ENCODE results near the gene HERPUD1. TPM values are rescaled to one million over a fixed set of nuclear protein-coding genes. Genes with fewer than 3 reads are reported as not detected.

The HERPUD1 gene
- total and polyA plus RNA-seq, 2 of the 13 experiments (the other 11 are each of a cell fraction or from before 2014, with no cell fraction given) = 96.2 to 323 TPM

DNA sequence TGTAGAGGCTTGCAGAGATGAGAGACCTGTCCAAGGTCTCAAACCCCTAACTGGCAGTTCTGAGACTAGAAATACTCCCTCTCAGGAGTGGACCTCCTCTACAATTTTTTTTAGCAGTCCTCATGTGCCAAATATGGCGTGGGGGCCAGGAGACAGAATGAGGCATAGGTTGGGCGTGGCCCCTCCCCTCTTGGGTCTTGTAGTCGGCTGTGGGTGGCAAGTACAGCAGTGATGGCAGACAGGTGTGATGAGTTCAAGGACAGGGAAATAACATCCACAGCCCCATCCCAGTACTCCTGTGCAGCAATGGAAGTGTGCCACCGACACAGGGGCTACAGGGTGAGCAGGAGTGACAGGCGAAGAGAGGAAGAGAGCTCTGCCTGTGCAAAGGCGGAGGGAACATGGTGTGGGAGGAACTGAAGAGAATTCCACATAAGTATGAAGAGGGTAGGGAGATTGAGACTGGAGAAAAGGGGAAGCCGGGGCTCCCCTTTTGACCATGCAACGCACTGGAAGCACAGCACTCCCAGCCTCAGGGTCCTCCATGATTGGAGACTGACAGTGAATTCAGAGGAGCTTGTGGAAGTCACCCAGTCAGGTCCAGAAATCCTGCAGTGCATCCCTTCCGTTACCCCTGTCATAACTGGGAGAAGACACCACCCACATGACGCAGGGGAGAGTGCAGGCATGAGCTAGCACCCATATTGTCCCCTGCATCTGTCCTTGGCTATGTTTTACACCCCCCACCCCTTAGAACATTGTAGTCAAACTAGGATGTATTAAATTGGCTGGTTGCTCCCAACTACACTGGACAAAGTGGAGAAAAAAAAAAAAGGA, 15.0 kb downstream of the HERPUD1 start (continued):
- TF ChIP-seq ZNF567 (CRISPR knock-in tag; IDR thresholded peaks at IDR 0.05; ENCODE audit: borderline replicate concordance) (no peak), MYC (CRISPR knock-in tag; IDR thresholded peaks at IDR 0.05; ENCODE audit: borderline replicate concordance) (no peak), SNAPC2 (CRISPR knock-in tag; IDR thresholded peaks at IDR 0.05) (no peak), SMYD3 (CRISPR knock-in tag; IDR thresholded peaks at IDR 0.05) (no peak), CEBPB (IDR thresholded peaks at IDR 0.05; ENCODE audit: borderline replicate concordance, low read depth, low read length) (no peak), RBM22 (optimal IDR thresholded peaks at IDR 0.05; ENCODE audit: low read length) (peak; percentile 99), EHMT2 (IDR thresholded peaks at IDR 0.05; ENCODE audit: borderline replicate concordance, low read depth, low read length) (no peak), SIN3A (IDR thresholded peaks at IDR 0.05; ENCODE audit: borderline replicate concordance, low read depth, low read length) (no peak), ZNF83 (CRISPR knock-in tag; IDR thresholded peaks at IDR 0.05; ENCODE audit: borderline replicate concordance) (no peak), ELF3 (CRISPR knock-in tag; IDR thresholded peaks at IDR 0.05) (0 out of 2 replicates have a peak, but pooled peaks have one; percentile 3)
- TF ChIP-seq, protein P1, sequence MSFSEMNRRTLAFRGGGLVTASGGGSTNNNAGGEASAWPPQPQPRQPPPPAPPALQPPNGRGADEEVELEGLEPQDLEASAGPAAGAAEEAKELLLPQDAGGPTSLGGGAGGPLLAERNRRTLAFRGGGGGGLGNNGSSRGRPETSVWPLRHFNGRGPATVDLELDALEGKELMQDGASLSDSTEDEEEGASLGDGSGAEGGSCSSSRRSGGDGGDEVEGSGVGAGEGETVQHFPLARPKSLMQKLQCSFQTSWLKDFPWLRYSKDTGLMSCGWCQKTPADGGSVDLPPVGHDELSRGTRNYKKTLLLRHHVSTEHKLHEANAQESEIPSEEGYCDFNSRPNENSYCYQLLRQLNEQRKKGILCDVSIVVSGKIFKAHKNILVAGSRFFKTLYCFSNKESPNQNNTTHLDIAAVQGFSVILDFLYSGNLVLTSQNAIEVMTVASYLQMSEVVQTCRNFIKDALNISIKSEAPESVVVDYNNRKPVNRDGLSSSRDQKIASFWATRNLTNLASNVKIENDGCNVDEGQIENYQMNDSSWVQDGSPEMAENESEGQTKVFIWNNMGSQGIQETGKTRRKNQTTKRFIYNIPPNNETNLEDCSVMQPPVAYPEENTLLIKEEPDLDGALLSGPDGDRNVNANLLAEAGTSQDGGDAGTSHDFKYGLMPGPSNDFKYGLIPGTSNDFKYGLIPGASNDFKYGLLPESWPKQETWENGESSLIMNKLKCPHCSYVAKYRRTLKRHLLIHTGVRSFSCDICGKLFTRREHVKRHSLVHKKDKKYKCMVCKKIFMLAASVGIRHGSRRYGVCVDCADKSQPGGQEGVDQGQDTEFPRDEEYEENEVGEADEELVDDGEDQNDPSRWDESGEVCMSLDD (CRISPR knock-in tag; IDR thresholded peaks at IDR 0.05; ENCODE audit: borderline replicate concordance) = no peak
- TF ChIP-seq, protein P2, sequence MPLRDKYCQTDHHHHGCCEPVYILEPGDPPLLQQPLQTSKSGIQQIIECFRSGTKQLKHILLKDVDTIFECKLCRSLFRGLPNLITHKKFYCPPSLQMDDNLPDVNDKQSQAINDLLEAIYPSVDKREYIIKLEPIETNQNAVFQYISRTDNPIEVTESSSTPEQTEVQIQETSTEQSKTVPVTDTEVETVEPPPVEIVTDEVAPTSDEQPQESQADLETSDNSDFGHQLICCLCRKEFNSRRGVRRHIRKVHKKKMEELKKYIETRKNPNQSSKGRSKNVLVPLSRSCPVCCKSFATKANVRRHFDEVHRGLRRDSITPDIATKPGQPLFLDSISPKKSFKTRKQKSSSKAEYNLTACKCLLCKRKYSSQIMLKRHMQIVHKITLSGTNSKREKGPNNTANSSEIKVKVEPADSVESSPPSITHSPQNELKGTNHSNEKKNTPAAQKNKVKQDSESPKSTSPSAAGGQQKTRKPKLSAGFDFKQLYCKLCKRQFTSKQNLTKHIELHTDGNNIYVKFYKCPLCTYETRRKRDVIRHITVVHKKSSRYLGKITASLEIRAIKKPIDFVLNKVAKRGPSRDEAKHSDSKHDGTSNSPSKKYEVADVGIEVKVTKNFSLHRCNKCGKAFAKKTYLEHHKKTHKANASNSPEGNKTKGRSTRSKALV (CRISPR knock-in tag; IDR thresholded peaks at IDR 0.05) = no peak
- TF ChIP-seq, protein P3, sequence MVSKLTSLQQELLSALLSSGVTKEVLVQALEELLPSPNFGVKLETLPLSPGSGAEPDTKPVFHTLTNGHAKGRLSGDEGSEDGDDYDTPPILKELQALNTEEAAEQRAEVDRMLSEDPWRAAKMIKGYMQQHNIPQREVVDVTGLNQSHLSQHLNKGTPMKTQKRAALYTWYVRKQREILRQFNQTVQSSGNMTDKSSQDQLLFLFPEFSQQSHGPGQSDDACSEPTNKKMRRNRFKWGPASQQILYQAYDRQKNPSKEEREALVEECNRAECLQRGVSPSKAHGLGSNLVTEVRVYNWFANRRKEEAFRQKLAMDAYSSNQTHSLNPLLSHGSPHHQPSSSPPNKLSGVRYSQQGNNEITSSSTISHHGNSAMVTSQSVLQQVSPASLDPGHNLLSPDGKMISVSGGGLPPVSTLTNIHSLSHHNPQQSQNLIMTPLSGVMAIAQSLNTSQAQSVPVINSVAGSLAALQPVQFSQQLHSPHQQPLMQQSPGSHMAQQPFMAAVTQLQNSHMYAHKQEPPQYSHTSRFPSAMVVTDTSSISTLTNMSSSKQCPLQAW (CRISPR knock-in tag; IDR thresholded peaks at IDR 0.05) = peak; percentile 47; the same call in 1 of the 2 replicates
- TF ChIP-seq, protein P4, sequence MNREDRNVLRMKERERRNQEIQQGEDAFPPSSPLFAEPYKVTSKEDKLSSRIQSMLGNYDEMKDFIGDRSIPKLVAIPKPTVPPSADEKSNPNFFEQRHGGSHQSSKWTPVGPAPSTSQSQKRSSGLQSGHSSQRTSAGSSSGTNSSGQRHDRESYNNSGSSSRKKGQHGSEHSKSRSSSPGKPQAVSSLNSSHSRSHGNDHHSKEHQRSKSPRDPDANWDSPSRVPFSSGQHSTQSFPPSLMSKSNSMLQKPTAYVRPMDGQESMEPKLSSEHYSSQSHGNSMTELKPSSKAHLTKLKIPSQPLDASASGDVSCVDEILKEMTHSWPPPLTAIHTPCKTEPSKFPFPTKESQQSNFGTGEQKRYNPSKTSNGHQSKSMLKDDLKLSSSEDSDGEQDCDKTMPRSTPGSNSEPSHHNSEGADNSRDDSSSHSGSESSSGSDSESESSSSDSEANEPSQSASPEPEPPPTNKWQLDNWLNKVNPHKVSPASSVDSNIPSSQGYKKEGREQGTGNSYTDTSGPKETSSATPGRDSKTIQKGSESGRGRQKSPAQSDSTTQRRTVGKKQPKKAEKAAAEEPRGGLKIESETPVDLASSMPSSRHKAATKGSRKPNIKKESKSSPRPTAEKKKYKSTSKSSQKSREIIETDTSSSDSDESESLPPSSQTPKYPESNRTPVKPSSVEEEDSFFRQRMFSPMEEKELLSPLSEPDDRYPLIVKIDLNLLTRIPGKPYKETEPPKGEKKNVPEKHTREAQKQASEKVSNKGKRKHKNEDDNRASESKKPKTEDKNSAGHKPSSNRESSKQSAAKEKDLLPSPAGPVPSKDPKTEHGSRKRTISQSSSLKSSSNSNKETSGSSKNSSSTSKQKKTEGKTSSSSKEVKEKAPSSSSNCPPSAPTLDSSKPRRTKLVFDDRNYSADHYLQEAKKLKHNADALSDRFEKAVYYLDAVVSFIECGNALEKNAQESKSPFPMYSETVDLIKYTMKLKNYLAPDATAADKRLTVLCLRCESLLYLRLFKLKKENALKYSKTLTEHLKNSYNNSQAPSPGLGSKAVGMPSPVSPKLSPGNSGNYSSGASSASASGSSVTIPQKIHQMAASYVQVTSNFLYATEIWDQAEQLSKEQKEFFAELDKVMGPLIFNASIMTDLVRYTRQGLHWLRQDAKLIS (CRISPR knock-in tag; IDR thresholded peaks at IDR 0.05) = peak; percentile 63; the same call in 1 of the 2 replicates
